Liver (tissue), 9 donors: Measurements from ENCODE around the gene RPS6KC1. TPM values are rescaled to one million over a fixed set of nuclear protein-coding genes. Genes with fewer than 3 reads are reported as not detected.
"Not testable (repeated sequence)": the region's sequence is repeated elsewhere in the genome, so short reads cannot be mapped to it uniquely, and the experiment has no call there.

Experiments used
- DNase-seq: peaks from one replicate; pipeline ENCODE4 v3.0.0-alpha.2; 2017; ENCODE audit warnings: low spot score
- H3K27ac ChIP-seq, 2 donors: one replicate each; pipeline ENCODE4 v1.7.0; 2013; ENCODE audit warnings: inconsistent platforms in 2 of 2, low read length in 2 of 2, control low read depth in 1 of 2, low read depth in 1 of 2, mild to moderate bottlenecking in 1 of 2
- H3K27me3 ChIP-seq, 4 donors: one replicate each; pipeline versions ENCODE4 v1.6.1 to v1.7.0; 2013; ENCODE audit warnings: low read length in 3 of 4, inconsistent platforms in 1 of 4, mild to moderate bottlenecking in 1 of 4, moderate library complexity in 1 of 4; ENCODE audit not compliant: control insufficient read depth in 4 of 4, insufficient read depth in 4 of 4
- H3K36me3 ChIP-seq, 4 donors: one replicate each; pipeline versions ENCODE4 v1.6.1 to v1.7.0; 2013; ENCODE audit warnings: low read length in 3 of 4, mild to moderate bottlenecking in 3 of 4, low read depth in 1 of 4, moderate library complexity in 1 of 4; ENCODE audit not compliant: control insufficient read depth in 4 of 4, insufficient read depth in 3 of 4
- H3K4me1 ChIP-seq, 4 donors: one replicate each; pipeline versions ENCODE4 v1.6.1 to v1.7.0; 2013; ENCODE audit warnings: low read length in 3 of 4, mild to moderate bottlenecking in 3 of 4, moderate library complexity in 1 of 4; ENCODE audit not compliant: control insufficient read depth in 4 of 4, insufficient read depth in 4 of 4
- H3K4me3 ChIP-seq, 3 donors: one replicate each; pipeline versions ENCODE4 v1.6.1 to v1.7.0; 2013; ENCODE audit warnings: low read length in 3 of 3, control low read depth in 1 of 3, low read depth in 1 of 3, mild to moderate bottlenecking in 1 of 3
- H3K9ac ChIP-seq, 2 donors: one replicate each; pipeline ENCODE4 v1.7.0; 2013; ENCODE audit warnings: low read length in 2 of 2, mild to moderate bottlenecking in 2 of 2, moderate library complexity in 2 of 2, control low read depth in 1 of 2, low read depth in 1 of 2
- H3K9me3 ChIP-seq, 4 donors: one replicate each; pipeline versions ENCODE4 v1.6.1 to v1.7.0; 2013; ENCODE audit warnings: low read length in 3 of 4; ENCODE audit not compliant: control insufficient read depth in 4 of 4
- ATF3 ChIP-seq: IDR thresholded peaks from 2 replicates; pipeline ENCODE4 v1.6.1; 2016; ENCODE audit warnings: antibody characterized with exemption
- CTCF ChIP-seq: fragments of 150-350 bp; IDR thresholded peaks from 2 replicates; pipeline ENCODE4 v1.5.1; 2017; ENCODE audit warnings: improper control_type of control experiment, low read depth, low read length; ENCODE audit not compliant: missing input control
- EGR1 ChIP-seq, 2 donors: IDR thresholded peaks; 2 replicates each; pipeline ENCODE4 v1.6.1; 2016 to 2018; ENCODE audit warnings: antibody characterized with exemption in 2 of 2, low read depth in 2 of 2
- FOXA1 ChIP-seq: IDR thresholded peaks from 2 replicates; pipeline ENCODE4 v1.6.1; 2016; ENCODE audit warnings: antibody characterized with exemption
- FOXA2 ChIP-seq: IDR thresholded peaks from 2 replicates; pipeline ENCODE4 v1.6.1; 2016; ENCODE audit warnings: antibody characterized with exemption
- GABPA ChIP-seq, 2 donors: IDR thresholded peaks in 1 of 2; conservative IDR thresholded peaks in 1 of 2; 2 replicates each; pipeline ENCODE4 v1.6.1; 2016; ENCODE audit warnings: antibody characterized with exemption in 2 of 2, mild to moderate bottlenecking in 1 of 2, moderate library complexity in 1 of 2
- HNF4A ChIP-seq, 2 donors: conservative IDR thresholded peaks; 2 replicates each; pipeline ENCODE4 v1.6.1; 2016; ENCODE audit warnings: antibody characterized with exemption in 2 of 2, mild to moderate bottlenecking in 2 of 2
- HNF4G ChIP-seq: IDR thresholded peaks from 2 replicates; pipeline ENCODE4 v1.6.1; 2016; ENCODE audit warnings: antibody characterized with exemption
- JUND ChIP-seq, 2 donors: IDR thresholded peaks; 2 replicates each; pipeline ENCODE4 v1.6.1; 2016; ENCODE audit warnings: antibody characterized with exemption in 2 of 2
- MAX ChIP-seq: IDR thresholded peaks from 2 replicates; pipeline ENCODE4 v1.6.1; 2016; ENCODE audit warnings: antibody characterized with exemption
- NR2F2 ChIP-seq: IDR thresholded peaks from 2 replicates; pipeline ENCODE4 v1.6.1; 2016; ENCODE audit warnings: antibody characterized with exemption
- RAD21 ChIP-seq, 2 donors: IDR thresholded peaks; 2 replicates each; pipeline ENCODE4 v1.6.1; 2016; ENCODE audit warnings: antibody characterized with exemption in 2 of 2, mild to moderate bottlenecking in 2 of 2
- REST ChIP-seq: IDR thresholded peaks from 2 replicates; pipeline ENCODE4 v1.6.1; 2016; ENCODE audit warnings: antibody characterized with exemption, mild to moderate bottlenecking
- RXRA ChIP-seq, 2 donors: IDR thresholded peaks; 2 replicates each; pipeline ENCODE4 v1.6.1; 2017 to 2018; ENCODE audit warnings: antibody characterized with exemption in 2 of 2, mild to moderate bottlenecking in 1 of 2
- SP1 ChIP-seq: IDR thresholded peaks from 2 replicates; pipeline ENCODE4 v1.6.1; 2018; ENCODE audit warnings: antibody characterized with exemption, mild to moderate bottlenecking
- TAF1 ChIP-seq: conservative IDR thresholded peaks from 2 replicates; pipeline ENCODE4 v1.6.1; 2016; ENCODE audit warnings: antibody characterized with exemption, mild to moderate bottlenecking
- YY1 ChIP-seq: IDR thresholded peaks from 2 replicates; pipeline ENCODE4 v1.6.1; 2016; ENCODE audit warnings: antibody characterized with exemption, mild to moderate bottlenecking
- ZBTB33 ChIP-seq: IDR thresholded peaks from 2 replicates; pipeline ENCODE4 v1.6.1; 2016; ENCODE audit warnings: antibody characterized with exemption
- WGBS: extraction: QIAGEN DNeasy Blood & Tissue Kit; methylation state at CpG from one replicate; pipeline ENCODE4 v1.1.7; 2013; 5-methylcytosine and 5-hydroxymethylcytosine counted together
- polyA plus RNA-seq, 2 donors: library from polyadenylated mRNA; stranded (reverse) in 1 of 2; unstranded in 1 of 2; fragments of 200-250 nt in 1 of 2; fragments of >200 nt in 1 of 2; fragmentation: Nextera tagmentation in 1 of 2; extraction: Ambion mirVana in 1 of 2; gene quantifications; one replicate each; pipeline versions ENCODE4 v1.2.1 to v1.2.3, GENCODE V29; 2013 to 2015
- total RNA-seq, 2 donors: library from RNA; depleted of rRNA; stranded (reverse); fragments of >200 nt; gene quantifications; one replicate each; pipeline ENCODE4 v1.2.3, GENCODE V29; 2014
- donor health status: healthy.
- donor health status: healthy.
- donor health status: healthy.
- donor health status: healthy.
- donor health status: healthy.

Gene RPS6KC1
- total and polyA plus RNA-seq, 4 donors, result 3.5 to 15.6 (median 9.8) TPM

GRCh38 chr1:213160442-213160841 is 109.4 kb downstream of the RPS6KC1 start:
- H3K9ac ChIP-seq, H3K4me3 ChIP-seq, DNase-seq, H3K27ac ChIP-seq, H3K27me3 ChIP-seq, H3K9me3 ChIP-seq, H3K36me3 ChIP-seq, H3K4me1 ChIP-seq: not testable (repeated sequence)
- WGBS, result 97% methylated on average over 2 of the region's 2 CpGs

GRCh38 chr1:213162338-213162737 is 111.3 kb downstream of the RPS6KC1 start:
- H3K27ac ChIP-seq, result no peak overlapping the region
- H3K9me3 ChIP-seq, result no peaks in the 10 kb centered on the region
- H3K4me3 ChIP-seq, result no peak overlapping the region
- no peak for DNase-seq
- WGBS, result 90% methylated on average over 2 of the region's 2 CpGs
- no peaks in the 10 kb centered on the region for H3K27me3 ChIP-seq
- H3K9ac ChIP-seq, result no peak overlapping the region
- no peaks in the 10 kb centered on the region for H3K36me3 ChIP-seq
- H3K4me1 ChIP-seq, result peaks cover 0 to 1% (median 0%) of the 10 kb centered on the region in 4 donors
- TF ChIP-seq REST, result no peak
- TF ChIP-seq SP1, result no peak
- TF ChIP-seq YY1, result no peak
- no peak for TF ChIP-seq TAF1
- no peak for TF ChIP-seq RAD21 (IDR thresholded peaks at IDR 0.05)
- TF ChIP-seq JUND (IDR thresholded peaks at IDR 0.05), result no peak
- TF ChIP-seq FOXA2, result no peak
- no peak for TF ChIP-seq NR2F2
- TF ChIP-seq ZBTB33, result no peak
- TF ChIP-seq RXRA (IDR thresholded peaks at IDR 0.05), result no peak
- no peak for TF ChIP-seq HNF4G
- no peak for TF ChIP-seq MAX

GRCh38 chr1:213162862-213163261 is 111.8 kb downstream of the RPS6KC1 start:
- Histone ChIP-seq H3K9ac (no peak overlapping the region), H3K9me3 (no peaks in the 10 kb centered on the region), H3K27ac (no peak overlapping the region), H3K36me3 (no peaks in the 10 kb centered on the region), H3K27me3 (no peaks in the 10 kb centered on the region), H3K4me3 (no peak overlapping the region), H3K4me1 (peaks cover 0 to 1% (median 0%) of the 10 kb centered on the region in 4 donors)
- no peak for DNase-seq
- 97% methylated on average over 1 of the region's 1 CpG for WGBS
- TF ChIP-seq REST (no peak), YY1 (no peak), CTCF (no peak), SP1 (no peak), ATF3 (no peak), JUND (IDR thresholded peaks at IDR 0.05) (no peak), FOXA1 (no peak), TAF1 (no peak), HNF4A (conservative IDR thresholded peaks at IDR 0.05) (no peak), GABPA (IDR thresholded peaks at IDR 0.05 in 1 of 2, conservative IDR thresholded peaks at IDR 0.05 in 1 of 2) (no peak), FOXA2 (no peak), EGR1 (IDR thresholded peaks at IDR 0.05; ENCODE audit: low read depth in 2 of 2) (no peak), RAD21 (IDR thresholded peaks at IDR 0.05) (no peak)
